Fibroblast of skin of back (primary cell): ENCODE measurements around the gene PCNX2.
"Not testable (repeated sequence)": the region's sequence is repeated elsewhere in the genome, so short reads cannot be mapped to it uniquely, and the experiment has no call there.

Experiments used
- DNase-seq: peaks from one replicate; pipeline ENCODE4 v3.0.0-alpha.2; 2013

Gene PCNX2

DNA sequence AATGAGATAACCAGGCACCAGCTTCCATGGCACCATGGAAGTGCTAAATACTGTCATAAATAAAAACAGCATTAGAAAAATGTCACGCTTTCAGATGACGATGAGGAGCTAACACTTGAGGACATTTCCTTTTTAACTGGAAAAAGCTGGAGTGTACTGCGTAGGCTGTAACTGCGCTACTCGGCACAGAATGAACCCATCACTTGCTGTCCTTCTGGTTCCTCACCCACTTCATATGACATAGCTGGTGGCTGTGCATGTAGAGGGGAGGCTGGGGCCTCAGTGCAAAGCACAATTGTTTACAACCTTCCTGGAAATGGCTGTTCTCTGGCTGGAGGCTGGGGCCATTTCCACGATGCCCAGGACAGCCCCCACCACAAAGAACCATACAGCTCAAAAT is 289.4 kb downstream of the PCNX2 start:
- no peak for DNase-seq

DNA sequence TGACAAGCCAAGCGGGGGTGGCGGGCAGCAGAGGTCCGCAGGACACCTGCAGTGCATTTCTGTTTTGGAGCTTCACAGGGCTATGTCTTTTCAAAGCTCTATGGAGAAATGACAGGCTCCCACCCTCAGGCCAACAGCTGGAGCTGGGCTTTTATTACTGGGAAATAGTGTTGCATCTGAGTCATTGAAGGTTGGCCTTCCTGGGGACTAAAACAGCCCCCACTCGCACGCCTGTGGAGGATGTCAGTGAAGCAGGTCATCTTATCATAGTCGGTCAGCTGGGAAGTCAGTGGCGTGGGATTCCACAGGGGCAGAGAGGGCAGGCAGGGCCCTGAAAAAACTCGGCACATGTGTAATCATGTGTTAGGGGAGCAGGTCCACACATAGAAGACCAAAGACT is 289.8 kb downstream of the PCNX2 start:
- no peak for DNase-seq

DNA sequence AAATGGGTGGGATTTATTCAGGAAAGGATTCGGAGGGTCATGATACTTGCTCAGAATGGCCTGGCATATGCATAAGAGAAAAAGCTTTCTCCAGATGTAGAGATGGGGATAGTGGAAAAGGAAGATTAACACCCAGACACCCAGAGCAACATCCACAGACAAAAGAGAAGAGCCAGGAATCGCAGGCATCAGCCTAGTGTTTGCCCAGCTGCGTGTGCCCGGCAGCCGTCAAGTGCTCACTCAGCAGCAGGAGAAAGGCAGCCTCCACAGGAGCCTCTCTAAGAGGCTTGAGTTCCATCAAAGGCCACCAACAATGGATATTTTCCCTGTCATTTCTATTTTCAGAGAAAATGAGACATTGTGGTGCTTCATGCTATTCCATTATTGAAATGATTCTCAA is 290.4 kb downstream of the PCNX2 start:
- DNase-seq = no peak

DNA sequence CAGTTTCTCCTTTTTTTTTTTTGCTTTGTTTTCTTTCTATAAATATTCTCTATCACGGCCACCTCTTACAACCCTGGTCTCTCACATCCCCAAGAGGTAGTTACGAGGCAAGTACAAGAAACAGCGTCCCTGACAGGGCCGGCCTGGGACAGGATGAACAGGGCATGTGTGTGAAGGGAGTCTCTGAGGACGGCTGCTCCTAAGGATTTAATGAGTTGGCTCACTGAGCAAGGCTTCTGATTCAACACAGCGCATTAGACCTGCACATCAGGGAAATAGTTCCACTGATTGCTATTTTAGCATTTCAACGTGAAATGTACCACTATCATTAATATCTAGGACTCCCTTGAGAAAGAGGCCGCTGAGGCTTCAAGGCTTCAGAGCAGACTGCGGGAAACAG is 291.1 kb downstream of the PCNX2 start:
- no peak for DNase-seq

- not testable (repeated sequence) for DNase-seq
Measured at GRCh38 chr1:233003638-233004037, 291.9 kb downstream of the PCNX2 start.

DNA sequence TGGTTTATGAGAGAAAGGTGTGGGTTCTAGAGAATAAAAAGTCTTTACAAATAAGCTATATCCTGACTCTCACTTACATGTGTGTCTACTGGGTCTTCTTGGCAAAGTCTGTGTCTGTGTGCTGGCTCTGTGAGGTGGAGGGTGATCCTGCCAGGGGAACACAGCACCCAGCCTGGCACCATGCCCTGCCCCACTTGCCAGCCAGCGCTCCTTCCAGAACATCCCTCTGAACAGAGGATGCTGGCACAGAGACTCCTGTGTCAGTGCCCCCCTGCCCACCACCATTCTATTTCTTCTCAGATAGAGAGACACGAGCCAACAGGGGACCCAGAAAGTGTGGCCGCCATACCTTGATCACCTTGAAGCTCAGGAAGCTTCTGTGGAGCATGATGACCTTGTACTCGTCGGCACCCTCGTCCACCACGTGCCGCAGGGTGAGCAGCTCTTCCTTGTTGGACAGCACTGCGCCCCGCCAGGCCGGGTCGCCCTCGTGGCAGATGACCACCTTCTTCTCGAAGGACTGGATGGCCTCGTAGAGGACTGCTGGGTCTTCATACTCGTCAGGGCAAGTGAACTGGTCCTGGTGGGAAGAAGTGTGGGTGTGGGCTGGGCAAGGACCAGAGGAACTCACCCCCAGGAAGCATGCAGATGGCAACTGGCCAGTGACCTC is 295.4 kb downstream of the PCNX2 start:
- DNase-seq = no peak

GRCh38 chr1:232998646-232999045 is 296.9 kb downstream of the PCNX2 start:
- no peak for DNase-seq

GRCh38 chr1:232998138-232998537 is 297.4 kb downstream of the PCNX2 start:
- DNase-seq = no peak

GRCh38 chr1:232996143-232996542 is 299.4 kb downstream of the PCNX2 start:
- DNase-seq = no peak

- DNase-seq = no peak
Measured at GRCh38 chr1:232995189-232995588, 300.3 kb downstream of the PCNX2 start.

GRCh38 chr1:232993555-232993954 is 302.0 kb downstream of the PCNX2 start:
- no peak for DNase-seq

DNA sequence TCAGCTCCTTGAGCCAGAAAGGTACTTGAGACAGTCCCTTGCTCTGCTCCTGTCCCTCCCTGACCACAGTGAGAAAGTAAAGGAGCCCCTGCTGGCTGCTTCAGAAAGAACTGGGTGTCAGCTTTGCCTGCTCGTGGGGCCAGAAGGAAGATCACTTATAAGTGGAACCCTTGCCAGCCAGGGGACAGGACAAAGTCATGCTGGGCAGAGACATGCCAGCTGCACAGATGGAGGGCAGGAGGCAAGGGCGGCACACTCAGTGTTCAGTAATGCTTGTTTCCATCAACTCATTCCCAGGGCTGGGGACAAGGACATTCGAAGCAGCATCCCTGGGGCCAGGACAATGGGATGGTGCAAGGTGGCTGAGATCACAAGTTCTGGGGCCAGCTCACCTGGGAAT is 303.3 kb downstream of the PCNX2 start:
- DNase-seq = no peak

- DNase-seq = no peak
Measured at GRCh38 chr1:232991238-232991637, 304.3 kb downstream of the PCNX2 start.

- no peak for DNase-seq
Measured at GRCh38 chr1:232990176-232991128, 305.1 kb downstream of the PCNX2 start.

DNA sequence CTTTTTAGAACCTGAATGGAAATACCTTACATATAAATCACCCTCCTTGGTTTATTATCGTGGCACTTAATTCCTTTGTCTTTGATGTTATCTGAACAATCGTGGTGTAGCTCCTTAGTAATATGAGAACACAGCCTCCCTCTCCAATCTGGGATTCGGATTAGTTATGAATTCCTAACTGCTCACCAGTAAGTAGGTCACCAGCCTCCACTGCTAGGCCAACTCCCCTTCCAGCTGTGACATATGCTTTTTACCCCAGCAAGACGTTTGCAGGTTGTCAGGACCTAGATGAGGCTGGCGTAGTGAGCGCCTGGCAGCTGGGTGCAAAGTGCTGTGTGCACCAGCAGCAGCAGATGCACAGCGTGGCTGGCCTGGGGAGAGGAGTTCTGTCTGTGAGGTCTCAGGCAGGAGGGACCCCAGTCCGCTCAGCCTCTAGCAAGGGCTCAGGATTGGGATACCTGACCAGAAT is 306.9 kb downstream of the PCNX2 start:
- peak; percentile 20 for DNase-seq

DNA sequence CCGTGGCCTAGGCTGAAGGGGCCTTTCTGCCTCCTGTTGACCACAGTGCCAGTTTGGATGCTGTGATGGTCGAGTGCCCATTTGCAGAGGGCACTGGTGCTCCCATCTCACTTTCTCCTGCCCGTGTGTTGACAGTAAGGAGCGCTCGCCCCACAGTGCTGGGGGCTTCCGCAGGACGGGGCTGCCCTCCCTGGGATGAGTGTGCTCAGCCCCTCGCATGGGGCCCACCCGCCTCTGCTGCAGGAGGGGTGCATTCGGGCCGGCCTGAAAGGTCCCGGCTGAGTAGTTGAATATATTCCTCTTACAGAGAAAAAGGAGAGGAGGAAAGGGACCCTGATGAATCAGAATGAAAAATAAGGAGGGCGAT is 307.8 kb downstream of the PCNX2 start:
- no peak for DNase-seq

DNA sequence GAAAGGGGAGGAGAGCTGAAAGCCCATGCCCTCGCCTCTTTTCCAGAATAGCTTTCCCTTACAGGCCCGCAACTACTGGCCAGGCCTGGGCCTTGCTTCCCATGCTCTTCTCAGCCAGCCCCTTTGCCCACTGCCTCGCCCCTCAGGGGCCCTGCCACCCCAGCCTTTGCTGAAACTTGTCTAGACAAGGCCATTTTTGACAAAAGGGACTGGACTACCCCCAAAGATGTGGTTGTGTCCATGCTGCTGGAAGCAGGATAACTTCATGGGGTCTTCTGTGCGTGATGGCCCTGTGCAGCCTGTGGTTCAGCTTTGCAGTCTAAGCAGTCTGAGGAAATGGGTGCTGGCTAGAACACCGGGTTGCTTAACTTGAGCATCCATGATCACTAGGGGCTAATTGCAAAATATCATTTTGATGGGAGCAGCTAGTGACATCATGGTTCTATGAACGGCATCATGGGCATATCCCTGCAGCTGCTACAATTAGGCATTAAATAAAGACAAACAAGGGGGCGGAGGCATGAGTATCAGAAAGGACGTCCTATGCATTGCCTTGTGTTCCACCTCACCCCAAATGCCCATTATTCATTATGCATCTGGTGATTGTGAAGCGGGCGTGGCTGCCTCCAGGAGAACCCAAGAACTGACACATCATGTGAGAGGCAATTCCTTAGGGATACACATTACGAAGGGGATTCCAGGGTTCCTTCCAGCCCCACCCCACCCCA is 308.3 kb downstream of the PCNX2 start:
- no peak for DNase-seq

DNA sequence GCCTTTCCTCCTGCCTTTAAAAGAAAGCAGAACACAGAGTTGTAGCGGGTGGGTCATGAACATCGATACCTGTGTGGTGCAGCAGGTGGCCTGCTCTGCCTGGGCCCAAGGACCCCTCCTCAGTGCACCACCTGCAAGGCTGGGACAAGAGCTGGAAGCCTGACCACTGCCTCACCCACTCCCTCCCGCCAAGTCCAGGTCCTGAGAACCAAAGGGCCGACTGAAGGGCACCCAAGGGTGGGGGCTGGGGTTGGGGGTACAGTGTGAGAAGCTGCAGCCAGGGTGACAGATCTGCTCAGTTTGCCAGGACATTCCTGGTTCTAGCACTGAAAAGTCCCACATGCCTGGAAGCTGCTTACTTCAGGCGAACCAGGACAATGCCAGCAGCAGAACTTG is 309.0 kb downstream of the PCNX2 start:
- DNase-seq = no peak

DNA sequence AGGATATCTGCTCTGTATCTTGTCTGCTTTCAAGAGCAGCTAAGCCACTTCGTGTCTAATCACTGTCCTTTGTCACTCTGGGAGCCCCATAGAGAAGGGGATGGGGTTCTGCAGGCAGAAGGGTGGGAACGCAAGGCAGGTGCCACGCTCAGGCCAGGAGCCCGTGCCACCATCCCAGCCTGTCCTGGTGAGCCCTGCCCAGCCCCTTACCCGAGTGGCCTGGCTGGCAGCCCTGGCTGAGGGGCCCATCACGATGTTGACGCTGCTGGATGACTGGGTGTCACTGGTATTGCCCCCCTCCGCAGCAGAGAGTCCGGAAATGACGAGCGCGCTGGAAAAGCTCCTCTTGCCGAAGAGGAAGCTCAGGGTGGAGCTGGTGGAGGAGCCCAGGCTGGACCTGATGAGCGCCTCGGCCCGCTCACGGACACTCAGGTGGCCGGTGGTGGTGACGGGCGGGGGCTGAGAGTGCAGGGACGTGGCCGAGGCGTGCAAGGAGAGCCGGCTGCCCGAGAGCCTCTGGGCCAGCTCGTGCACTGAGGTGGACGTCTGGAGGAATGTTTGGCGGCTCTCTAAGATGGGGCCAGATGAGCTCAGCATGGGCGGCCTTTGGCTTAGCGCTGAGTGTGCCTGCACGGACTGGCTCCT is 309.5 kb downstream of the PCNX2 start:
- no peak for DNase-seq

GRCh38 chr1:232984577-232985425 is 310.7 kb downstream of the PCNX2 start:
- no peak for DNase-seq

DNA sequence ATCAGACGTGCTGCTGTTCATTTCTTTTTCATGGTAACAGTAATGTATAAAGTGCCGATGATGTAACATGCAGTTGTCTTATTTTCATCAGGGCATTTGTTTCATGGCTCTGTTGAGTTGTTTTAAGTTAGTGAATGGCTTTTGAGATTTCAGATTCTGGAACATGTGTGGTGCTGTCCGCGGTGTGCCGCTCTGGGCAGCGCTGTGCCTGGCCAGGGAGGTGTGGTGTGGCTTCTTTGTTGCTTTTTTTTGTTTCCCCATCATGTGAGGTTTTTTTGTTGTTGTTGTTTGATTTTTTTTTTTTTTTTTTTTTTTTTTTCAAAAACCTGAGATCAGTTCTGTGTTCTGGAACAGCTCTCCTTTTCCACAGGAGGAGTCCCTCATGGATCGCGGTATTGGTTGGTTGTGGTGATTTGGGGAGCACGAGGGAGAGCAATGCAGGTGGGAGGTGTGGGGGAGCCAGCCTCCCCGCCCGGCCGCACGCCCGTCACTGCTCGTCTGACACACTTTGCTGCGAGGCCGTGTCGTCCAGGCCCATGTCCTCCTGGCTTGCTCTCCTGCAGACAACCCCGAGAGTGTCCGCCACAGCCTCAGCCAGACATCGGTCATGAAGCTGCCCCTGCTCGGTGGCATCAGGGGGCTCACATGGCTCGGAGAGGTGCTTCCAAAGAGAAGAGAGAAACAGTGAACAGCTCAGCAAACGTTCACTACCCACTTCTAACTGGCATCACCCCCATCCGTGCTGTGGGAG is 311.5 kb downstream of the PCNX2 start:
- no peak for DNase-seq
